Liver (tissue), 3 donors: ENCODE results near the gene NKX3-2.

Experiments used
- FOXA1 ChIP-seq: IDR thresholded peaks from 2 replicates; pipeline ENCODE4 v1.6.1; 2016; ENCODE audit warnings: antibody characterized with exemption
- FOXA2 ChIP-seq: IDR thresholded peaks from 2 replicates; pipeline ENCODE4 v1.6.1; 2016; ENCODE audit warnings: antibody characterized with exemption
- HNF4G ChIP-seq: IDR thresholded peaks from 2 replicates; pipeline ENCODE4 v1.6.1; 2016; ENCODE audit warnings: antibody characterized with exemption
- JUND ChIP-seq, 2 donors: IDR thresholded peaks; 2 replicates each; pipeline ENCODE4 v1.6.1; 2016; ENCODE audit warnings: antibody characterized with exemption in 2 of 2
- RAD21 ChIP-seq, 2 donors: IDR thresholded peaks; 2 replicates each; pipeline ENCODE4 v1.6.1; 2016; ENCODE audit warnings: antibody characterized with exemption in 2 of 2, mild to moderate bottlenecking in 2 of 2
- RXRA ChIP-seq, 2 donors: IDR thresholded peaks; 2 replicates each; pipeline ENCODE4 v1.6.1; 2017 to 2018; ENCODE audit warnings: antibody characterized with exemption in 2 of 2, mild to moderate bottlenecking in 1 of 2
- SP1 ChIP-seq: IDR thresholded peaks from 2 replicates; pipeline ENCODE4 v1.6.1; 2018; ENCODE audit warnings: antibody characterized with exemption, mild to moderate bottlenecking
- TAF1 ChIP-seq: conservative IDR thresholded peaks from 2 replicates; pipeline ENCODE4 v1.6.1; 2016; ENCODE audit warnings: antibody characterized with exemption, mild to moderate bottlenecking
- ZBTB33 ChIP-seq: IDR thresholded peaks from 2 replicates; pipeline ENCODE4 v1.6.1; 2016; ENCODE audit warnings: antibody characterized with exemption
- TF ChIP-seq, protein P1 (sequence below): fragments of 150-350 bp; IDR thresholded peaks from 2 replicates; pipeline ENCODE4 v1.5.1; 2017; ENCODE audit warnings: improper control_type of control experiment, low read depth, low read length; ENCODE audit not compliant: missing input control
- TF ChIP-seq, protein P2 (sequence below): IDR thresholded peaks from 2 replicates; pipeline ENCODE4 v1.6.1; 2016; ENCODE audit warnings: antibody characterized with exemption
- TF ChIP-seq, protein P3 (sequence below): IDR thresholded peaks from 2 replicates; pipeline ENCODE4 v1.6.1; 2016; ENCODE audit warnings: antibody characterized with exemption, mild to moderate bottlenecking
- TF ChIP-seq, protein P4 (sequence below): IDR thresholded peaks from 2 replicates; pipeline ENCODE4 v1.6.1; 2016; ENCODE audit warnings: antibody characterized with exemption
- donor health status: healthy.
- donor health status: healthy.

GRCh38 chr4:13535708-13536361 is 8.5 kb downstream of the NKX3-2 start:
- TF ChIP-seq SP1, result no peak
- TF ChIP-seq, protein P1, sequence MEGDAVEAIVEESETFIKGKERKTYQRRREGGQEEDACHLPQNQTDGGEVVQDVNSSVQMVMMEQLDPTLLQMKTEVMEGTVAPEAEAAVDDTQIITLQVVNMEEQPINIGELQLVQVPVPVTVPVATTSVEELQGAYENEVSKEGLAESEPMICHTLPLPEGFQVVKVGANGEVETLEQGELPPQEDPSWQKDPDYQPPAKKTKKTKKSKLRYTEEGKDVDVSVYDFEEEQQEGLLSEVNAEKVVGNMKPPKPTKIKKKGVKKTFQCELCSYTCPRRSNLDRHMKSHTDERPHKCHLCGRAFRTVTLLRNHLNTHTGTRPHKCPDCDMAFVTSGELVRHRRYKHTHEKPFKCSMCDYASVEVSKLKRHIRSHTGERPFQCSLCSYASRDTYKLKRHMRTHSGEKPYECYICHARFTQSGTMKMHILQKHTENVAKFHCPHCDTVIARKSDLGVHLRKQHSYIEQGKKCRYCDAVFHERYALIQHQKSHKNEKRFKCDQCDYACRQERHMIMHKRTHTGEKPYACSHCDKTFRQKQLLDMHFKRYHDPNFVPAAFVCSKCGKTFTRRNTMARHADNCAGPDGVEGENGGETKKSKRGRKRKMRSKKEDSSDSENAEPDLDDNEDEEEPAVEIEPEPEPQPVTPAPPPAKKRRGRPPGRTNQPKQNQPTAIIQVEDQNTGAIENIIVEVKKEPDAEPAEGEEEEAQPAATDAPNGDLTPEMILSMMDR, result no peak
- no peak for TF ChIP-seq TAF1
- TF ChIP-seq, protein P2, sequence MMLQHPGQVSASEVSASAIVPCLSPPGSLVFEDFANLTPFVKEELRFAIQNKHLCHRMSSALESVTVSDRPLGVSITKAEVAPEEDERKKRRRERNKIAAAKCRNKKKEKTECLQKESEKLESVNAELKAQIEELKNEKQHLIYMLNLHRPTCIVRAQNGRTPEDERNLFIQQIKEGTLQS, result no peak
- no peak for TF ChIP-seq HNF4G
- no peak for TF ChIP-seq FOXA2
- no peak for TF ChIP-seq JUND (IDR thresholded peaks at IDR 0.05)
- TF ChIP-seq, protein P3, sequence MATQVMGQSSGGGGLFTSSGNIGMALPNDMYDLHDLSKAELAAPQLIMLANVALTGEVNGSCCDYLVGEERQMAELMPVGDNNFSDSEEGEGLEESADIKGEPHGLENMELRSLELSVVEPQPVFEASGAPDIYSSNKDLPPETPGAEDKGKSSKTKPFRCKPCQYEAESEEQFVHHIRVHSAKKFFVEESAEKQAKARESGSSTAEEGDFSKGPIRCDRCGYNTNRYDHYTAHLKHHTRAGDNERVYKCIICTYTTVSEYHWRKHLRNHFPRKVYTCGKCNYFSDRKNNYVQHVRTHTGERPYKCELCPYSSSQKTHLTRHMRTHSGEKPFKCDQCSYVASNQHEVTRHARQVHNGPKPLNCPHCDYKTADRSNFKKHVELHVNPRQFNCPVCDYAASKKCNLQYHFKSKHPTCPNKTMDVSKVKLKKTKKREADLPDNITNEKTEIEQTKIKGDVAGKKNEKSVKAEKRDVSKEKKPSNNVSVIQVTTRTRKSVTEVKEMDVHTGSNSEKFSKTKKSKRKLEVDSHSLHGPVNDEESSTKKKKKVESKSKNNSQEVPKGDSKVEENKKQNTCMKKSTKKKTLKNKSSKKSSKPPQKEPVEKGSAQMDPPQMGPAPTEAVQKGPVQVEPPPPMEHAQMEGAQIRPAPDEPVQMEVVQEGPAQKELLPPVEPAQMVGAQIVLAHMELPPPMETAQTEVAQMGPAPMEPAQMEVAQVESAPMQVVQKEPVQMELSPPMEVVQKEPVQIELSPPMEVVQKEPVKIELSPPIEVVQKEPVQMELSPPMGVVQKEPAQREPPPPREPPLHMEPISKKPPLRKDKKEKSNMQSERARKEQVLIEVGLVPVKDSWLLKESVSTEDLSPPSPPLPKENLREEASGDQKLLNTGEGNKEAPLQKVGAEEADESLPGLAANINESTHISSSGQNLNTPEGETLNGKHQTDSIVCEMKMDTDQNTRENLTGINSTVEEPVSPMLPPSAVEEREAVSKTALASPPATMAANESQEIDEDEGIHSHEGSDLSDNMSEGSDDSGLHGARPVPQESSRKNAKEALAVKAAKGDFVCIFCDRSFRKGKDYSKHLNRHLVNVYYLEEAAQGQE, result no peak
- TF ChIP-seq, protein P4, sequence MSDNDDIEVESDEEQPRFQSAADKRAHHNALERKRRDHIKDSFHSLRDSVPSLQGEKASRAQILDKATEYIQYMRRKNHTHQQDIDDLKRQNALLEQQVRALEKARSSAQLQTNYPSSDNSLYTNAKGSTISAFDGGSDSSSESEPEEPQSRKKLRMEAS, result no peak
- no peak for TF ChIP-seq FOXA1
- no peak for TF ChIP-seq RAD21 (IDR thresholded peaks at IDR 0.05)
- no peak for TF ChIP-seq ZBTB33
- TF ChIP-seq RXRA (IDR thresholded peaks at IDR 0.05), result no peak
